Activated CD4-positive, alpha-beta T cell treated with anti-CD3 and anti-CD28 coated beads for 1 hour (primary cell): ENCODE data around the gene NKX3-2.

Experiments
- DNase-seq: peaks from one replicate; pipeline ENCODE4 v3.0.0-alpha.2; 2020

The NKX3-2 gene

DNA sequence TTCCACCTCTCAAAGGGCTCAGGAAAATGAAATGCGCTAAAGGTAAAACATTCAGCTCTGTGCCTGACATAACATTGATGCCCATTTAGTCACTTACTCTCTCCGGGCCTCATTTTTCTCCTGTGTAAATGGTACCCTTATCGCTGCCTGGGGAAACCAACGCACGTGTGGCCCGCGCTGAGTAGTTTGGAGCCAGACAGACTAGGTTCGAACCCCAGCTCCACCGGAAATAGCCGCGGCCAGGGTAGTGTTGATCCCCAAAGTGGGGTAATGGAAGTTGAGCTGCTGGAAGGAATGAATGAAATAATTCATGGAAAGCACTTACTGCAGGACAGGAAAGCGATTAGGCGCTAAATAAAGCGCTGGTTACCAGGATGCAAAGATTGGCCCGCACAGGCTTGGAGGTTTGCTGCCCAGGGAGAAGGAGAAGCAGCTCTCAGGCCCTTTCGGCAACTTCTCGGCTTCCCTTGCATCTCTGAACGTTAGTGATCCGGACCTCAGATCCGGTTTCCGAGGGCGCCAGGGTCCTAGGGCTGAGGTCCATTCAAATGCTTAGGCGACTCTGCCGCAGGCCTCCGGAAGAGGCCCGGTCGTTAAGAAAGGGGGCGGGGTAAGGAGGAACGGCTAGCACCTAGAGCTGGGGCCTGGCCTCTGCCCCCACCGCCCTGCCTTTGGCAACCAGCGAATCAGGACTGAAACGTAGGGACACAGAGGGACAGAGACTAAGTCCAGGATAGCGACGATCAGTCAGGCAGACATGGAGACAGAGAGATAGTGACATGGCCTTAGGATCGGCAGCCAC is 13.3 kb downstream of the NKX3-2 start:
- DNase-seq: no peak

DNA sequence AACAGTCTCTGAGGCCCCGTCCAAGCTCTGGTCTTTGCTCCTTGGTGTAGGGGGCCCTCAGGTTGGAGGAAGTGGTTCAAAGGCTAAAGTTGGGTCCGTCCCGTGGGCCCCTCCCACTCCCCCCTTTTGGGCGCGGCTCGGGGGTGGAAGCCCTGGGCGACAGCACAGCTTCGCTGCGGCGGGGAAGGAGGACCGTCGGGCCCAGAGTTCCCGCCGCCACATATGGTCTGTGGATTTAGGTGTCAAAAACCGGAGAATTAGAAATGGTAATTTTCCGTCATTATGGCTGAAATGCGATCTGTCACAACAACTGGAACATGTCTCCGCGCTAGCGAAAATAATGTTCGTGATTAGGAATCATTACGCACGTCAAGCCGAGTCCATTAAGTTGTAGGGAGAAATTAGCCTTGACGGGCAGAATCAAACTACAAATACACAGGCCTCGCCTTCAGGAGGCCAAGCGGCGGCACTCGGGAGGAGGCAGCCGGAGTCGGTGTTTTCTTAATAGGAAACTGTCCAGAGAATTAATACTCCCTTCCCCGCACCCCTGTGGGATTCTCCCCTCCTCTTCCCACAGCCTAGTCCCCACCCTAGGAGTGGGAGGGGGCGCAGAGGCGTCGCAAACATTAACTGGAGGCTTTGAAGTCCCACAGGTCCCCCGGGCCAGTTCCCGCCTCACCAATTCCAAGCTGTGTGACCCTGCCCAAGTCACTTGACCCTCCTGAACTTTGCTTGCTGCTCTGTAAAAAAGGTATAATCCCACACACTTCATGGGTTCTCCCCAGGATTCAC is 15.0 kb downstream of the NKX3-2 start:
- DNase-seq: no peak

DNA sequence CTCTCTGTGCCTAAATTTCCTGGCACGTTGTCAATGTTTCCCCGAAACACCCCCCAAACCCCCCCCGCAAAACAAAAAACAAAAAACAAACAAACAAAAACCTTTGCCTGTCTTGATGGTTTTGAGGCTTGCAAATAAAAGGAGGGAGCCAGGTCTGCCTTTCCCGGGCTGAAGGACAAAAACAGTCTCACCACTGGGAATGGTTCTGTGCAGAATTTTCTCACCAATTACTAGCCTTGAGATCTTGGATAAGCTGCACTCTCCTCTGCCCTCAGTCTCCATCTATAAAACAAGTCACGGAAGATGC is 15.5 kb downstream of the NKX3-2 start:
- DNase-seq: no peak

DNA sequence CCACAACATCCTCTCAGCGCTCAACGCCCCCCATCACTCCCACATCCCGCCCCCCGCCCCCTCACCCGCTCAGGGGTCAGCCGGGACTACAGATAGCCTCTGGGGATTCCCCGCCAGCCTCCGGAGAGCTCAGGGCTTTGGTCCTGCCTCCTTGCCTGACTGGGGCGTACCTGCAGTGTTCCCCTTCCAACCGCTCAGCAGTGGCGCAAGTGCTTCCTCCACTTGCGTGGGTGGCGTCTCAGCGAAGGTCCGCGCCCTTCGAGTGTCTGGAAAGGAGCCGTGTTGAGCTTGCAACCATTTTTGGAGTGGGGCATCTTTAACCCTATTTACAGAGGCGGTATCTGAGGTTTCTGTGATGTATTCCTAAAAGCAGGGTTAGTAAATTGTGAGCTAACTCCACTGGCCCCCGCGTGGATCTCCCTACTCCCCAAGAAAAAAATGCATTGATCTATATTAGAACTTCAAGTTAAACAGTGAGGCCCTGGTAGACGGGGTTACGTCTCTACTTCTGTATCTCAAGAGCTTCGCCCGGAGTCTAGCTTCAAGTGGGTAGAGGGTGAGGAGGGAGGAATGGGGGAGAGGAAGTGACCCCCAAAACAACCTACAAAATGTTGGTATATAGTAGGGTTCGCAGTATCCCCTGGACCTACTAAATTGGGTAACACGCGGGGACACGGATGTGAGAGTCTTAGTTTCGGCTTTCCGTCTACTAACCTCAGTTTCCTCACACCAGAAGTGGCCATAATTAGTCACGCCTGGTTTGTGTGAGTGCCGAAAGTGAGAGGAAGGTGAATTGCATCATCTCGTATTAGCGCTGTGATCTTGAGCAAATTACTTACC is 16.1 kb downstream of the NKX3-2 start:
- DNase-seq: no peak

DNA sequence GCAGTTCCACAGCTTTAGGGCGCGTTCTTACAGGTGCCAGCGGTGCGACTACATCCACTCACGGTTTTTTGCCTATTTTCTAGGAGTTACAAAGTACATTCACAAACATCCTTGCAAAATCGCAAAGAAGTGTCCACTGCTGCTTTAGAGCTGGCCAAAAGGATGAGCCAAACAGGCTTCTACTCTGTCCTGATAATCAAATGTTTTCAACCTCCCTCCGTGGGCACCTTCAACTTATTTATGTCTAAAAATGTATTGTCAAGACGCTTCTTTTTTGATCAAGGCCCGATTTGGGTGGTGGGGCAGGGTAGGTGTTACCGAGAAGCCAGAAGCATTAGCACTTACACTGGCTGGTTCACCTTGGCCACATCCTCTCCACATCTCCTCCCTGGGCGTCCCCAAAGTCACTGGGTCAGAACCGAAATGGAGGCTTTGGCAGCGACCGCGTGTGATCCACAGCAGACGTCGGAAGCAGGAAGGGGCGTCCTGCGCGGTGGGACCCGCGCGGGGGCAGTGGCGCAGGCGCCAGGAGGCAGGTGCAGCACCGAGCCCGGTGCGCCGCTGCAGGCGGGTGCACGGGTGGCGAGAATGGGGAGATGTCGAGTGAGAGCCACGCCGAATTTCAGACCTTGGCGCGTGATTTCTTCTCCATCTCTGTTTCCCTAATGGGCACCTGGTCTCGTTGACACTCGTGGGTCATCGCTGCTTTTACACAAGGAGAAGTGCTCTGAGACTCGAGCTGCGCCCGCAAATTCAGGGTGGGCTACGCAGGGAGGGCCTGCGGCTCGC is 16.9 kb downstream of the NKX3-2 start:
- DNase-seq: no peak

DNA sequence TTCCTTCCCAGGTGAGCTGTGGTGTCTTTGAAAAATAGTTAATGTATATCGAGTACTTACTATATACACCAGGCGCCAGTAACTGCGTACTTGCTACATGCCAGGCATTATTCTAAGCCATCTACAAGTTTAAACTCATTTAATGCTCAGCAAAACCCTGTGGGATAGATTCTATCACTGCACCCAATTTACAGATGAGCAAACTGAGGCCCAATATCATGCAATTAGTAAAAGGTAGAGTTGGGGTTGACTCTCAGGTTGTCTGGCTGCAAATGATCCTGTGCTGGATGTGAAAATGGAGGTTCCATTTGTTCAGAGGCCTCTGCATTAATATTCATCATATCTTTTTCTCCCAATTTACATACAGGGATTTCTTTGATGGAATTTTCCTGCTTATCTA is 17.6 kb downstream of the NKX3-2 start:
- DNase-seq: no peak

DNA sequence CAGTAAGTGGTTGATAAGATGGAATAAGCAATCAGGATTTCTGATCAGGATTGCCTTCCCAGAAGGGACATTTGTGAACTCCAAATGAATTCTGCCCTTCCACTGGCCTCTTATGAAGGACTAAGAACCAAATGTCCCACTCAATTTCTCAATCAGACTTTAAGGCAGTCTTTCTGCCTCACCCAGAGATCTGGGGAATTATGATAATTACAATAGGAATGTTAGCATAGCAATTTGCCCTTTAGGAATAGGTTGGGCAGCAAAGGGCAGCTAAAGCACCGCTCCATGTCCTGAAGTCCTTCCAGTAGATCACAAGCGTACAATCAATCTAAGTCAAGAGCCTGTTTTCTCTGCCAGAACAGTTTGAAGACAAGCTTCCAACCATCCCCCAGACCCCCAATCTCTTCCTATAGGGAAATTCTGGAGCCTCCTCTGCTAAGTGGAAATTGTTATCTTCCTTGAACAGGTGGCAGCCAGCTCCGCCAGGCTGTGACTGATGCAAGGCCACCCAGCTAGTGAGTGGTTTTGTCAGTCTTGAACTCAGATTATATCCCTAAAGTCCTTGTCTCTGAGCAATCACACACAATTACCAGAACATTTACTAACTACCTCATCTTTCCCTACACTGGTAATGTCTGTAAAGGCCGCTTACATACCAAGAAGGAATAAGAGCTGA is 18.6 kb downstream of the NKX3-2 start:
- DNase-seq: no peak

DNA sequence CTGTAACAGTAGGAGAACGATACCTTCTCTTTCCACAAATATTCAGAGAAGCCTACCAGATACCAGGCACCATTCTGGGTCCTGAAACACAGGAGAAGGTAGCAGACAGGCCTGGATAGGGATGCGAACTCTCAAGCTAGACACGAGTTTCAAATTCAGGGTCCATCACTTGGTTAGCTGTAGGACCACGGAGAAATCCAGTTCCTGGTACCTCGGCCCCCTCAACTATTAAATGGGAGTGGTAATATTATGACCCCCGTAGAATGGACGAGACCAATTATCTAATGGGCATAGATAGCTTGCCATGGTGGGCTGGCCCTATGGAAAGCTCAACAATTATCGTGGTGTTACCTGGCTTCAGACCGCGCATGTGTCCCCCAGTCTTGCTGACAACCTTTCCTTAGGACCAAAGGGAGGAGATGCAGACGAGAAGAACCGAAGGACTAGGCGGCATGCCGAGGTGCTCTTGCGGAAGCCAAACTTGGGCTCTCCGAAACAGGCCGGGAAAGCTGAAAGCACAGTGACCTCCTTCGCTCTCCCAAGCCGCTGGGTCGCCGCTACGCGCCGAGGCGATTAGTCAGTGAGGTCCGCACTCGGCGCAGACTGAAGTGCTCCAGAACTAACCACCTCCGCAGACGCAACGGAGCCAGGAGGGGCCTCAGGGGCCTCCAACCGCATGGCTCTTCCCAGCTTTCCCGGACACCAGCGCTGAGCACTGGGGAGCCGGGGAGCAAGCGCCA is 19.6 kb downstream of the NKX3-2 start:
- DNase-seq: no peak

DNA sequence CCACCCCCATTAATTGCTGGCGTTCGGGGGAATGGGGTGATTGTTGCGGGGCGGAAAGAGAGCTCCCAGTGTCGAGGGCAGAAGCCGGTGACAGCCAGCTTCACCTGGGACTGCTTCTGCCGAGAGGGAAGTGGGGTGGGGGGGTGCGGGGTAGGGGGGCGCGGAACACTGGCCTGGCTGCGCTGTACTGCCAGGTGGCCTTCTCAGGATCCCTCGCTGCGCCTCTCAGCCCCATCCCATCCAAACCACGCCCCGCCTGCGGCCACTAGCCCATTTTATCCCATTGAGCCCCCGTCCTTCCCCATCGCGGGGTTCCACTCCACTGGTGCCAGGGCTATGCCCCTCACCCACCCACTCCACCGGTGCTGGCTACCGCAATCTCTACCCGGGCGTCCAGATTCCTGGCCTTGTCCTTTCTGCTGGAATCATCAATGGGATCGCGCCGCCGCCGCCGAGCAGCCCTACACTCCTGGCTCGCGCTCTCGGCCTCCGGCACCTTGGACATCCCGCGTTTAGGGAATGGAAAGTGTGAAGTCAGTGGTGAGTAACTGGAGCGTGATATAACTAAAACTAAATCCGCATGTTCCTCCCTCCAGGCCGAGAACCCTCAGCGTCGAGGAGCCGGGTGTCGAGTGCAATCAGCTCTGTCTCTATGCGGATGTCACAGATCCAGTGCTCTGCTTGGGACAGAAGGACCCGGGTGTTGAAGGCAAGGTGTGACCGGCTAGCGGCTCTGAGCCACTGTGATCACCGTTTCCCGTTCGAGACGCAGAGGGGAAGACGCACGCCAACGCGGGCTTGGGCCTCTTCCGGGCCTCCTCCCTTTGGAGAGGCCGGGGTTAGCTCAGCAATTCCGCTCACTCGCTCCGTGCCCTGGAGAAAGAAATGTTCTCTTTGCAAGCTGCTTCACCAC is 20.5 kb downstream of the NKX3-2 start:
- DNase-seq: no peak

DNA sequence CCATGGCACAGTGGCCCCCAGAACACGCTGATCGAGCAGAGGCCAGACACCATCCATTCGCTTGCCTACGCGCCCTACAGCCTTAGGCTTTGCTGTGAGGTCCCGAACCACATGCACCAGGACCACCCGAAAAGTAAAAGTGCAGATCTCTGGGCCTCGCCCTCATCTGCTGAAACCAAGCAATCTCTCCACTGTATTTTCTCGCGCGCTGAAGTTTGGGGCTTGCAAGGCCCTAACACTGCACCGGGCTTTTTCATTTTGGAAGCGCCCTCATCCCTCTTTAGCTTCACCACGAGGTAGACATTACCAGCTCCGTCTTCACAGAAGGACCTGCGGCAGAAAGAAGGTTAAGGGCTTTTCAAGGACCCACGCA is 21.2 kb downstream of the NKX3-2 start:
- DNase-seq: no peak

DNA sequence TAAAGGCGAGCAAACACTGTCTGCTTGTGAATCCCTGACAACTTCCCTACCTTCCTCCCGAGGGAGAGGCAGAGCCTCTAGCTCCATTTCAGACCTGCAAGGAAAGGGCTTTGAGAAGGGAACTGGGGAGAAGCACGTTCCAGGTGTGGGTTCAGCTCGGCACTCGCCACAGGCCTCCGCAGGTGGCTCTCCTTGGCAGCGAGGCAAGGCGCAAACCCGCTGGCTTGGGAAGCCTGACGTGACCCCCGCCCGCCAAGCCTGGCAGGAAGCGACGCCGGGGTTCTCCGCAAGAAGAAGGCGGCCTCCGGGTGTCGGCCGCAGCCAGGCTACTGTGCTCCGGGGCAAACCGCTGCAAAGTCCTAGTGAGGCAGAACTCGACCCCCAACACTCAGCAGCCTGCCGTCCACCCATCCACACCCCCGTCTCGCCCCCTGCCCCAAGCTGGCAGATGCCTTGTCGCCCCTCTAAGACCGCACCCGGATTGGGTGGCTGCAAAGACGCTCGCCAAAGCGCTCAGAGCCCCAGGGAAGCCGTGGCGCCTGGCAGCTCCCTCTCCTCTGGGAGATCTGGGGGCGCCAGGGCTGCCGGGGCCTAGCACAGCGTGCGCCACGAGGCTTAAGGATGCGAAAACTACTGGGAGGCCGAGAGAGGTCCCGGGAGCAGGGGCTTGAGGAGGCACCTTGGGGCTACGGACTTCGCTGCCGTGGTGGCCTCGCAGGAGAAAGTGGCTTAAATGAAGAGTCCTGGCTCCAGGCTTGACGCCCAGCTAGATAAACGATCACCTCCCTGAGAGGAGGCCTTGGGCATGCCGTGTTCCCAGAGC is 21.8 kb downstream of the NKX3-2 start:
- no peak for DNase-seq

DNA sequence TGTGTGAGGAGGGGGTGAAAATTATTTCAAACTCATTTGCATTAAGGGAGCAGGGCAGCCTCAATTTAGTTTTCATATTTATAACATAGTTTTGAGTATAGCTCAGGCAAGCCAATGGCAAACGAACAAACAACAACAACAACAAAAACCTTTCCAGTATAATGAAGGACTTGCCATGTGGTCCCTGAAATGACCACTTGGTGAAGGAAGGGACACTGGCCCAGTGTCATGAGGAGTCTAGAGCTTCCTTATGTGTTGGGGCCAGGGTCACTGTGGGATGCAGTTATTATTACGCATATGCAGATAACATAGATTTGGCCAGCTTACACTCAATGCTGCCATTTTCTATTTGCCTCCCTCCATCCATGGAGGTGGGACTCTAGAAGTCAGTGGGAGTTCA is 23.3 kb downstream of the NKX3-2 start:
- DNase-seq: no peak

DNA sequence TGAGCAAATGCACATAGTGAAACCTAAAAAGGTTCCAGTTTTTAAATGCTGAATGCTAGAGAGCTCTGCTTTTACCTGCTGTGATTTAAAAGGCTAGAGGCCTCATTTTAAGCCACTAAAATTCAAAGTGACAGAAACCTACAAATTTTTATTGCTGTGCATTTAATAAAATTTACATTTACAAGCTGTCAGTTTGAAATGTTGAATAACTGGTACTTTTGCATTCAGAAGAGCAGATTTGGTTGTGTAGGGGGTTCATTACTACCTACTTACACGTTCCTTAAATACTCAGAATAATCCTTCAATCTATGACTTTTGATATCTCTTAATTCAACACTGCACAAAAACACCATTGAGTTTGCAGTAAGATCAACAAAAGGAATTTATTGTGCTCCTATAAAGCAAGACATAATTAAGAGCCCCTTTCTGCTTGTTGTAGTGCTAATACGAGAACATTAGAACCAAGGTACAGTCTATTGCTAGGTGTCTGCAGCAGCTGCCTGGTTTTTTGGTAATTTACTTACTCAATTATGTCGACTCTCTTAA is 27.9 kb downstream of the NKX3-2 start:
- no peak for DNase-seq

DNA sequence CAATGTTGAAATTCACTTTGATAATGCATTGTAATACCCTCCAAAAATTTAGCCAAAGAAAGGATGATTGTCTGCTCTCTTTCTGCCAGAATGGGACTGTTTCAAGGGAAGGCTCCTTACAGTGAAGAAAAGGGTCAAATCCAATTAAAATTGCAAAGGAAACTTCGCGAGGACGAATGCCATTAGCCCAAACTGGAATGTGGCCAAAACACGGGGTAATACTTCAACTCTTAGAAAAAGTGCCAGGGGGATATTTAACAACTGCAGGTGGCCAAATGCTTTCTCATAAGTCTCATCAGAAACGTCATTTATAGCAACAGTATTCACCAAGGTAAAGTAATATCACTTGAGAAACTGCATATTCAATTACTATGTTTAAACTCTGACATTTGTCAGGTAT is 29.0 kb downstream of the NKX3-2 start:
- DNase-seq: no peak

DNA sequence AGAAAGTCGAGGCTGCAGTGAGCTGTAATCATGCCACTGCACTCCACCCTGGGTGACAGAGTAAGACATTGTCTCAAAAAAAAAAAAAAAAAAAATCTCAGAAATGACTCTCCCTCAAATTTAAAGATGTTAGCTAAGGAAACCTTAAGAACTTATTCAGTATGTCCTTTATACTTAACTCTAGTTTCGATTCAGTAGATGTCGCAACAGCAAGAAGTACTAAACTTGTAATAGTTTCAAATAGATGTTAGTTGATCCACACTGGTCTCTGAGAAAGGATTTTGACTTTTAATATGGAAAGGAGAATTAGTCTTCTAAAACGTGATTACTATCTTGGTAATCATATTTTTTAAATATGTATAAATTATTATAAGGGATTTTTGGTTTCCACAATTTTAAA is 29.6 kb downstream of the NKX3-2 start:
- no peak for DNase-seq

DNA sequence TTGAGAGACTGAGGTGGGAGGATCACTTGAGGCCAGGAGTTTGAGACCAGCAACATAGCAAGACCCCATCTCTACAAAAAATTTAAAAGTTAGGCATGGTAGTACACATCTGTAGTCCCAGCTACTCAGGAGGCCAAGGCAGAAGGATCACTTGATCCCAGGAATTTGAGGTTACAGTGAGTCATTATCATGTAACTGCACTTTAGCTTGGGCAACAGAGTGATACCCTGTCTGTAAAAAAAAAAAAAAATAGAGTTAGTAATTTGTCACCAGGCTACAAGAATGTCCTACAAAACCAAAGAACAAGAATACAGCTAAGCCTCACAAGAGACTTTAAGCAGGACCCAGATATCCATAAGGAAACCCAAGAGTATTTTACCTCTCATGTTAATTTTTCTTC is 33.2 kb downstream of the NKX3-2 start:
- no peak for DNase-seq

DNA sequence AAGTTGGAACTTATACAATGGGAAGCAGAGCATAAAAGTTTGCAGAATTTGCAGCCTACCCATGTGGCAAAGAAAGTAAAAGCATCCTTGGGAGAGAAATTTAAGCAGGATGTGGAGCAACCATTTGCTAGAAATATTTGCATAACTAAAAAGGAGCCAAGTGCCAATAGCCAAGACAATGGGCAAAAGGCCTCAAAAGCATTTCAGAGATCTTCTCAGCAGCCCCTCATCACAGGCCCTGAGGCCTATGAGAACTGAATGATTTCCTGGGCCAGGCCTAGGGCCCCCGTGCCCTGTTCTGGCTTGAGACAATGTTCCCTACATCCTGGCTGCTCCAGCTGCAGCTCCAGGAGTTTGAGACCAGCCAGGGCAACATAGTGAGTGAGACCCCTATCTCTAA is 34.9 kb downstream of the NKX3-2 start:
- DNase-seq: no peak

DNA sequence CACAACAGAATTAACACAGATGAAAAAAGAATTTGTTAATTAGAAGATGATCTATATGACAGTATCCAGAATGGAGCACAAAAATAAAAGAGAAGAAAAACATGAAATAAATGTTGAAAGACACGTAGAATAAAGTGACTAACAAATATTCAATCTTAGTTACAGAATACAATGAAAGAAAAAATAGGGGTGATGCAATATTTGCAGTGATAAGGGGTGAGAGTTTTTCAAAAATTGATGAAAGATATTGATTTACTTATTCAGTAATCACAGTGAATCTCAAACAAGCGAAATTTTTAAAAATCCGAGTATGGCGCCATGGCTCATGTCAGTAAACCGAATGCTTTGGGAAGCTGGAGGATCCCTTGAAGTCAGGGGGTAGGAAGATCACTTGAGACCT is 39.9 kb downstream of the NKX3-2 start:
- DNase-seq: no peak

DNA sequence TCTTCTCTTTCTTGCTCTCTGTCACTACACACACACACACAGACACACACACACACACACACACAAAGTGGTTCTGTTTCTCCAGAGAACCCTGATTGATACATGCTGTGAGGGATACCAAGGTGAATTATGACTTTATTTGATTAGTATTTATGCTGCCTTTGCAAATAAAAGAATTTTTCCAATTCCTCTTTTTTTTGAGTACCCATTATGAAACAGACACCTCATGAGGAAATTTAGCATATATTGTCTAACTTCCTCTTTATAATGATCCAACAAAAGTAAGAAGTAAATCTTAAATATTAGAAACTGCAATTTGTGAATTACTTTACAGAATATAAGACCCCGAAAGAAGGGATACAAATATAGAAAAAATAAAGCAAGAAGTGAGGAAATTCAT is 45.8 kb downstream of the NKX3-2 start:
- no peak for DNase-seq
